Epithelial cell of esophagus (primary cell): ENCODE measurements around the gene NEMP1.
A peak's percentile ranks its signal among the peaks of the same experiment; 100 is the strongest.

Source experiments
- DNase-seq: peaks from one replicate; pipeline ENCODE4 v3.0.0; 2010; ENCODE audit warnings: low read depth
- H3K4me3 ChIP-seq: 2 replicates; pipeline ENCODE4 v1.5.1; 2011; ENCODE audit warnings: mild to moderate bottlenecking, low read length, control low read depth
- TF ChIP-seq, protein P1 (sequence below): IDR thresholded peaks from 2 replicates; pipeline ENCODE4 v1.5.1; 2011; ENCODE audit warnings: low read depth, mild to moderate bottlenecking, low read length, control low read depth, inconsistent platforms; ENCODE audit not compliant: insufficient read depth; ENCODE audit errors: missing control alignments

Gene NEMP1

DNA sequence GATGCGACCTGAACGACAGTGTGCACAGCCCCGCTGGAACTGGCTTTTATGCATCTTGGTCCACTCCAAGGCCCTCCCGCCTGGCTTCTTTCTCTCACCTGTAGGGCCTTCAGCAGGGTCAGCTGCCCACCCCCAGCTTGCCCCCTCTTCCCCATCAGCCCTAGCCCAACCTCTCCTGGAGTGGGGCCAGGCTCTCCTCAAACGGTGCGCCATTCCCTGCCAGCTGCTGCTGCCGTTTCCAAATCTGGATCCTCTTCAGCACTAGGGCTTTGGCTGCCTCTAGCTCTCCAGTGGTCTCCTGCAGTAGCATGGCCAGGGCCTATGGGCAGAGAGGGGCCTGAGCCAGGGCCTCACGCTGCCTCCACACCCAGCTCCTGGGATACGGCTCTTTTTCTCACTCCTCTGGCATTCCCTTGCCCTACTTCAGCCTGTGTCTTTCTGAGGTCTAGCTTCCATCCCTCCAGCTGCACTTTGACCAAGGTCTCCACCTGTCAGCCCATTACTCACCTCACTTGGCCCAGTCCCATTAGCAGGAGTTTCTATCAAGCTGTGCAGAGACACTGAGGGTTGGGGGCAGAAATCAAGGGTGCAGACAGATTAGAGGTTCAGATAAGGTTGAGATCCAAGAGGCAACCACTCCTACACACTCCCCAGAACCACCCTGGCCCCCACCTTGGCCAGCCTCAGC lies 27.6 kb upstream of the NEMP1 start:
- H3K4me3 ChIP-seq, result no peak overlapping the region
- TF ChIP-seq, protein P1, sequence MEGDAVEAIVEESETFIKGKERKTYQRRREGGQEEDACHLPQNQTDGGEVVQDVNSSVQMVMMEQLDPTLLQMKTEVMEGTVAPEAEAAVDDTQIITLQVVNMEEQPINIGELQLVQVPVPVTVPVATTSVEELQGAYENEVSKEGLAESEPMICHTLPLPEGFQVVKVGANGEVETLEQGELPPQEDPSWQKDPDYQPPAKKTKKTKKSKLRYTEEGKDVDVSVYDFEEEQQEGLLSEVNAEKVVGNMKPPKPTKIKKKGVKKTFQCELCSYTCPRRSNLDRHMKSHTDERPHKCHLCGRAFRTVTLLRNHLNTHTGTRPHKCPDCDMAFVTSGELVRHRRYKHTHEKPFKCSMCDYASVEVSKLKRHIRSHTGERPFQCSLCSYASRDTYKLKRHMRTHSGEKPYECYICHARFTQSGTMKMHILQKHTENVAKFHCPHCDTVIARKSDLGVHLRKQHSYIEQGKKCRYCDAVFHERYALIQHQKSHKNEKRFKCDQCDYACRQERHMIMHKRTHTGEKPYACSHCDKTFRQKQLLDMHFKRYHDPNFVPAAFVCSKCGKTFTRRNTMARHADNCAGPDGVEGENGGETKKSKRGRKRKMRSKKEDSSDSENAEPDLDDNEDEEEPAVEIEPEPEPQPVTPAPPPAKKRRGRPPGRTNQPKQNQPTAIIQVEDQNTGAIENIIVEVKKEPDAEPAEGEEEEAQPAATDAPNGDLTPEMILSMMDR, result no peak
- DNase-seq, result no peak

- DNase-seq, result no peak
- H3K4me3 ChIP-seq, result no peak overlapping the region
- TF ChIP-seq, protein P1, result no peak
Observed at GRCh38 chr12:57105011-57105753, 26.6 kb upstream of the NEMP1 start.

- DNase-seq, result no peak
- H3K4me3 ChIP-seq, result no peak overlapping the region
- TF ChIP-seq, protein P1, result no peak
Observed at GRCh38 chr12:57104292-57104910, 25.8 kb upstream of the NEMP1 start.

- DNase-seq, result no peak
- TF ChIP-seq, protein P1, result no peak
- no peak overlapping the region for H3K4me3 ChIP-seq
Observed at GRCh38 chr12:57103856-57104255, 25.3 kb upstream of the NEMP1 start.

DNA sequence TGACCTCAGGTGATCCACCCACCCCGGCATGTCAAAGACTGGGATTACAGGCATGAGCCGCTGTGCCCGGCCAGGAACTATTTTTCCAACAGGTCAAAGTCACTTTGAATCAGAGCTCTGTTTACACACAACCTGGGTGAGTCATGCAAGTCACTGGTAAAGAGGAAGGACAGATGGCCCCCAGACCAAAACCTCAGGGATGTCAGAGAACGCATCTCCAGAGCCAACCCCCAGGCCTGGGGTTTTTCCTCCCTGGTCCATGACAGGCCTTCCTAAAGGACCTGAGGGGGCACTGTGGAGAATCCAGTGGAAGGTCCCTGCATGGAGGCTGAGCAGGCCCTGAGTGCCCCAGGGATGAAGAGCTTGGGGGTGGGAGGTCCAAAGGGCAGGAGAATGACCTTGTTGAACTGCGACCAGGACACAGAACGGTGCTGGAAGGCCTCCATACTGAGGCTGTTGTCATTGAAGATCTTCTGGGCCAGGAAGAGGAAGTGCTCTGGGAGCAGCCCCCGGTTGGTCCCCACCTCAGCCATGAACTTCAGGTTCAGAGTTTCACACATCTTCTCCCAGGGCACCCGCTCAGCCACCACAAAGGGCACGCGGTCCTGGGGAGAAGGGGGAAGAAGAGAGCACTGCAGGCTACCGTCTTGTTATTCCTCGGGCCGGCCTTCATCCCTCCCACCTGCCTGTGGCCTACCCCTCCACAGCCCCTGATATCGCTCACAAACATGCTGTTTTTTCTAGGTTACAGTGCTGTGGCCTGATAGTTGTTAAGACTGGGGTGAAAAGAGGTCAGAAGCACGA lies 23.5 kb upstream of the NEMP1 start:
- H3K4me3 ChIP-seq, result no peak overlapping the region
- peak; percentile 37 for DNase-seq
- TF ChIP-seq, protein P1, result no peak

DNA sequence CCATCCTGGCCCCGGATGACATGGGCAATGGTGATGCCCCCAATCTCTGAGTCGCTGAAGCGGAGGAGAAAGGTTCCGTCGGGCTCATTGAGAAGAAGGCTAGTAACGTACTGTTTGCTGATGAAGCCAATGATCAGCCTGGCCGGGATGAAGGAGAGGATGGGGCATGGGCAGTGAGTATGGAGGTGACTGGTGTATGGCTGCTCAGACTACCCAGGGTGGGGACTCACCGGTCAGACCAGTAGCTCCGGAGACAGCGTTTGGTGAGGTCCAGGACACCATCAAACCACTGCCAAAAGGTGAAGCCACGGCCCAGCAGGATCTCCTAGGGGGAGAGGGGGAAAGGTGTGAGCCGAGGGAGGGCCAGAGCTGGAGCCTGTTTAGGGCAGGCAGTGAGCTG lies 21.2 kb upstream of the NEMP1 start:
- no peak overlapping the region for H3K4me3 ChIP-seq
- DNase-seq, result no peak
- TF ChIP-seq, protein P1, result no peak
